Nephron progenitor cell (in vitro differentiated cells): ENCODE data around the gene SMIM11.
"Not testable (repeated sequence)": the region's sequence is repeated elsewhere in the genome, so short reads cannot be mapped to it uniquely, and the experiment has no call there.

Source experiments
- DNase-seq: peaks from one replicate; pipeline ENCODE4 v3.0.0; 2021
- H3K27ac Mint-ChIP-seq: 2 replicates; pipeline ENCODE4 v1.8.0; 2021; ENCODE audit warnings: mild to moderate bottlenecking, moderate library complexity, mixed read lengths
- H3K27me3 Mint-ChIP-seq: 2 replicates; pipeline ENCODE4 v1.8.0; 2021; ENCODE audit warnings: mild to moderate bottlenecking, low read depth, mixed read lengths; ENCODE audit not compliant: poor library complexity
- H3K36me3 Mint-ChIP-seq: 2 replicates; pipeline ENCODE4 v1.8.0; 2021; ENCODE audit warnings: low read depth, mixed read lengths
- H3K4me1 Mint-ChIP-seq: 2 replicates; pipeline ENCODE4 v1.8.0; 2021; ENCODE audit warnings: mixed read lengths
- H3K4me3 Mint-ChIP-seq: 2 replicates; pipeline ENCODE4 v1.8.0; 2021; ENCODE audit warnings: mild to moderate bottlenecking, moderate library complexity, mixed read lengths
- H3K9me3 Mint-ChIP-seq: 2 replicates; pipeline ENCODE4 v1.8.0; 2021; ENCODE audit warnings: mild to moderate bottlenecking, moderate library complexity, mixed read lengths

Gene SMIM11

GRCh38 chr21:34404742-34405141 lies 29.4 kb downstream of the SMIM11 start:
- not testable (repeated sequence) for H3K4me1 Mint-ChIP-seq, H3K27me3 Mint-ChIP-seq, DNase-seq, H3K36me3 Mint-ChIP-seq, H3K27ac Mint-ChIP-seq, H3K4me3 Mint-ChIP-seq, H3K9me3 Mint-ChIP-seq

GRCh38 chr21:34405686-34406085 lies 30.4 kb downstream of the SMIM11 start:
- H3K4me1 Mint-ChIP-seq, H3K27me3 Mint-ChIP-seq, DNase-seq, H3K27ac Mint-ChIP-seq, H3K36me3 Mint-ChIP-seq, H3K9me3 Mint-ChIP-seq, H3K4me3 Mint-ChIP-seq: not testable (repeated sequence)

DNA sequence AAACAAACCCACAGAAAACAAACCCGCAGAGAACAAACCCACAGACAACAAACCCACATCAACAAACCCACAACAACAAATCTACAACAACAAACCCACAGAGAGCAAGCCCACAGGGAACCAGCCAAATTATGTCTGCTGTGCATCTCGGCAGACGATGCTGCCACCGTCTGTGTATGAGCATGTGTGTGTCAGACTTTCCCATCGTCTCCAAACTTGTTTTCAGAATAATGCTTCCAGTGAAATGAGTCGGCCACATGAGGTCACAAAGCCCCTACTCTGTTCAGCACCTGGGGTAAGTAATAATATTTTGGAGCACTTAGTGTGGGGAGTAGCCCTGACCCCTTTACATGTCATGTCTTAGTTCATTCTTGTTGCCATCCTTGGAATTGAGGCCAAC lies 30.8 kb downstream of the SMIM11 start:
- not testable (repeated sequence) for H3K27ac Mint-ChIP-seq, H3K27me3 Mint-ChIP-seq, DNase-seq, H3K9me3 Mint-ChIP-seq, H3K4me1 Mint-ChIP-seq, H3K4me3 Mint-ChIP-seq, H3K36me3 Mint-ChIP-seq

- DNase-seq, H3K27ac Mint-ChIP-seq, H3K36me3 Mint-ChIP-seq, H3K27me3 Mint-ChIP-seq, H3K9me3 Mint-ChIP-seq, H3K4me1 Mint-ChIP-seq, H3K4me3 Mint-ChIP-seq: not testable (repeated sequence)
These were observed 31.4 kb downstream of the SMIM11 start for GRCh38 chr21:34406676-34407075.

DNA sequence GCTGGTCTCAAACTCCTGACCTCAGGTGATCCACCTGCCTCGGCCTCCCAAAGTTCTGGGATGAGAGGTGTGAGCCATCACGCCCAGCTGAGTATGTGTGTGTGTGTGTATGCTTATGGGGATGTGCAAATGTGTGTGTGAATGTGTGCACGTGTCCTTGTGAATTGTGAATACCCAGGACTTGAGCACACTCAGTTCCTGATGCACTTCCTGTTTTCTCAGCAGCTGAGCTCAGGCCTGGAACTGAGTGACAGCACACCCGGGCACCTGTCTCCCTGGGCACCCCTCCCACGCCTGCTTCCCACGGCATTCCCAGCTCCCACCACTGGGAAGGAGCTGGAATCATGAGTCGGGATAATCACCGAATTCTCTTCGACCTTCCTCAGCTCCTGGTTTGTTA lies 32.0 kb downstream of the SMIM11 start:
- H3K9me3 Mint-ChIP-seq, H3K4me3 Mint-ChIP-seq, H3K27me3 Mint-ChIP-seq, H3K27ac Mint-ChIP-seq, H3K4me1 Mint-ChIP-seq, H3K36me3 Mint-ChIP-seq, DNase-seq: not testable (repeated sequence)

DNA sequence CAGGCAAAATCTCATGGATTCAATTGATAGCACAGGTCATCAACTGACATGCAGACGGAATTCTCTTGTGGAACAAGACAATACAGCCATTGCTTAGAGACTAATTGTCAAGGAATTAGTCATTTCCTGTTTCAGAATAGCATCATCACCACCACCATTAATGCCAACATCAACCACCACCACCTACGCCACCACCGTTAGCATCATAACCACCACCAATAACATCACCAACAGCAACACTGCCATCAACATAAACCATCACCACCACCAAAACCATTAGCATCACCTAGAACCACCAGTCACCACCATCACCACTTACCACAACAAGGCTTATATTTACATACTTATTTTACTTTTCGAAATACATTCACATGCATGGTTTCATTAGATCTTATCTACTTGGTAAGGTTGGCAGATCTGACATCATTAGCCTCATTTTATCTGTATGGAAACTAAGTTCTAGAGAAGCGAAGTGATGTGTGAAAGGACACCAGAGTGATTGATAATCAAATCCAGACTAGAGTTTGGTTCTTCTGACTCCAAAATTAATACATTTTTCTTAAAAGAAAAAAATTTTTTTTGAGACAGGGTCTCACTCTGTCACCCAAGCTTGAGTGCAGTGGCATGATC lies 42.3 kb downstream of the SMIM11 start:
- H3K4me3 Mint-ChIP-seq, H3K27ac Mint-ChIP-seq, H3K36me3 Mint-ChIP-seq, H3K27me3 Mint-ChIP-seq, H3K4me1 Mint-ChIP-seq, DNase-seq, H3K9me3 Mint-ChIP-seq: not testable (repeated sequence)

GRCh38 chr21:34423805-34424204 lies 48.5 kb downstream of the SMIM11 start, which contains the start of gene SMIM34:
TSS of gene SMIM34 (minus strand) at chr21:34423951. CDS start at chr21:34423839, 112 bp downstream.
- H3K4me3 Mint-ChIP-seq, H3K27ac Mint-ChIP-seq, H3K9me3 Mint-ChIP-seq, H3K36me3 Mint-ChIP-seq, H3K4me1 Mint-ChIP-seq, H3K27me3 Mint-ChIP-seq, DNase-seq: not testable (repeated sequence)

GRCh38 chr21:34427339-34427738 lies 52.0 kb downstream of the SMIM11 start:
- not testable (repeated sequence) for H3K27ac Mint-ChIP-seq, H3K36me3 Mint-ChIP-seq, H3K4me3 Mint-ChIP-seq, H3K9me3 Mint-ChIP-seq, DNase-seq, H3K4me1 Mint-ChIP-seq, H3K27me3 Mint-ChIP-seq

GRCh38 chr21:34428441-34428840 lies 53.1 kb downstream of the SMIM11 start:
- H3K36me3 Mint-ChIP-seq, H3K27ac Mint-ChIP-seq, H3K9me3 Mint-ChIP-seq, H3K4me3 Mint-ChIP-seq, H3K27me3 Mint-ChIP-seq, DNase-seq, H3K4me1 Mint-ChIP-seq: not testable (repeated sequence)

- not testable (repeated sequence) for H3K36me3 Mint-ChIP-seq, H3K27me3 Mint-ChIP-seq, DNase-seq, H3K4me1 Mint-ChIP-seq, H3K9me3 Mint-ChIP-seq, H3K4me3 Mint-ChIP-seq, H3K27ac Mint-ChIP-seq
These were observed 54.4 kb downstream of the SMIM11 start for GRCh38 chr21:34429710-34430109.
